HG02870 (cell line): ENCODE measurements around the gene BTBD9.
"Not testable (repeated sequence)": the region's sequence is repeated elsewhere in the genome, so short reads cannot be mapped to it uniquely, and the experiment has no call there.

Experiments used
- ATAC-seq: cut with Tn5 transposase; IDR thresholded peaks from one replicate; pipeline ENCODE4 v1.9.1; 2021; ENCODE audit warnings: mild to moderate bottlenecking, moderate library complexity; ENCODE audit not compliant: unreplicated experiment

Gene BTBD9

GRCh38 chr6:38141085-38141484 lies 498.6 kb downstream of the BTBD9 start:
- ATAC-seq: no peak

GRCh38 chr6:38138374-38138773 lies 501.4 kb downstream of the BTBD9 start:
- no peak for ATAC-seq

- ATAC-seq: no peak
Observed at GRCh38 chr6:38137608-38138265, 502.0 kb downstream of the BTBD9 start.

GRCh38 chr6:38136547-38136946 lies 503.2 kb downstream of the BTBD9 start:
- no peak for ATAC-seq

- no peak for ATAC-seq
Observed at GRCh38 chr6:38134704-38135088, 505.0 kb downstream of the BTBD9 start.

GRCh38 chr6:38133932-38134703 lies 505.6 kb downstream of the BTBD9 start:
- no peak for ATAC-seq

- no peak for ATAC-seq
Observed at GRCh38 chr6:38131527-38131965, 508.2 kb downstream of the BTBD9 start.

GRCh38 chr6:38127284-38127683 lies 512.4 kb downstream of the BTBD9 start:
- no peak for ATAC-seq

GRCh38 chr6:38124224-38124926 lies 515.4 kb downstream of the BTBD9 start:
- ATAC-seq: not testable (repeated sequence)

- no peak for ATAC-seq
Observed at GRCh38 chr6:38119516-38119915, 520.2 kb downstream of the BTBD9 start.

- ATAC-seq: no peak
Observed at GRCh38 chr6:38118791-38119365, 520.9 kb downstream of the BTBD9 start.
